Measurements from ENCODE around the gene NME4.
"Not testable (repeated sequence)": the region's sequence is repeated elsewhere in the genome, so short reads cannot be mapped to it uniquely, and the experiment has no call there.

NME4 gene

DNA sequence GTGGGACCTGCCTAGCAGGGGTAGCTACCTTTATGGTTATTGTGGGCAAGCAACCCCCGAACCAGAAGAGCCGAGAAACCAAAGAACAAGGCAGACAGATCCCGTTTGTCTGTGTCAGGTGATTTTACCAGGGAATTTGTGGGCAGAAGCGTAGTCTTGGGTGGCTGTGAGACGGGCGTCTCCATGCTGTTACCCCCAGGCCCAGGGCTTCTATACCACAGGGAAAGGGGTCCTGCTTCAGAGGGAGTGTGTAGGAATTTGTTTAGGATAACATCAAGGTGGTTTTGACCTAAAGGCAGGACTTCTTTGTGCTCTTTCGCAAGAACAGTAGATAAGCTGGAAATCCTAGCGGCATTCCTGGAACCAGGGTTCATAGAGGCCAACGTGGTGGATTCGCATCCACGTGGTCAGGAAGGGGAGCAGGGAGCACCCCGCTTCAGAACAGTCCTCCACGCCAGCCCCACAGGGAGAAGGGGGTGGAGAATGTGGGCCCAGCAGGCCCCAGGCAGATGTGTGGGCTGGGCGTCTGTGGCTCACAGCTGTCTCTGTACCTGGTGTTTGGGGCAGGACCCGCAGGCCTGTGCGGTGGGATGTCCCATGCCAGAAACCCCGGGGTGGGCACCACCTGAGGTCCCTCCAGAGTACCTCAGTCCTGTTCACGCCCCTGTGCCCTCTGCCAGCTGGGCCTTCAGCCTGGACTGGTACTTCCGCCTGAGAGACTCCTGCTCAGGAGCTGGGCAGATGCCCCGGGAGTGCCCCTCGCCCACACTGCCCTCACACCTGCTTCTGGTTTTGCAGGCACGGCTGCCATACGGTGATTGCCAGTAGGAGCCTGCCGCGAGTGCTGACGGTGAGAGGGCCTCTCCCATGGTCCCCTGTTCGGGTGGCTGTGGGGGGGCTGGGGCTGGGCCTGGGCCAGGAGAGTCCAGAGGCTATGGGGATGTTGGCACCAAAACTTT is 8.8 kb downstream of the NME4 start:
- H3K27me3 ChIP-seq (ENCODE audit: low read depth): no peaks in the 10 kb centered on the region
- peaks cover 5% of the 10 kb centered on the region for H3K36me3 ChIP-seq (replicated peaks)
- H3K9me3 ChIP-seq: no peaks in the 10 kb centered on the region
- no peak overlapping the region for H3K4me3 ChIP-seq
- 0 out of 2 replicates have a peak, but pooled peaks cover 4% of the 10 kb centered on the region for H3K4me1 ChIP-seq
- in situ Hi-C loops (cut with MboI; ENCODE audit: low sequenced_read_pairs): no loop called here
- DNase-seq (ENCODE audit: low spot score in 2 of 2): no peak

DNA sequence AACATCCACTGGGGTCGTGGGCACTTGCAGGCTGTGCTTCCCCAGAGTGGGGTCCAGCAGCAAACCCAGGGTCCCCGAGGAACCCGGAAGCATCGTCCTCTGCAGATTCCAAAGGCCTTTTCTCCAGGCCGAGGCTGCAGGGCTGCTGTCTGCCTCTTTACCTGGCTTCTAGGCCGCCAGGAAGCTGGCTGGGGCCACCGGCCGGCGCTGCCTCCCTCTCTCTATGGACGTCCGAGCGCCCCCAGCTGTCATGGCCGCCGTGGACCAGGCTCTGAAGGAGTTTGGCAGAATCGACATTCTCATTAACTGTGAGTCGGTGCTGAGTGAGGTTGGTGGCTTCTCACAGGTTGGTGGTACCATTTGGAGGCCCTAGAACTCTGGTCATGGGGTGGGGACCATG is 10.3 kb downstream of the NME4 start:
- Histone ChIP-seq H3K9me3 (no peaks in the 10 kb centered on the region), H3K27me3 (ENCODE audit: low read depth) (no peaks in the 10 kb centered on the region), H3K4me1 (0 out of 2 replicates have a peak, but pooled peaks cover 4% of the 10 kb centered on the region), H3K4me3 (no peak overlapping the region), H3K36me3 (replicated peaks) (peaks cover 5% of the 10 kb centered on the region)
- in situ Hi-C loops (cut with MboI; ENCODE audit: low sequenced_read_pairs): no loop called here
- no peak for DNase-seq (ENCODE audit: low spot score in 2 of 2)

- DNase-seq (ENCODE audit: low spot score in 2 of 2): no peak
- H3K4me3 ChIP-seq: no peak overlapping the region
- H3K4me1 ChIP-seq: no peaks in the 10 kb centered on the region
- H3K27me3 ChIP-seq (ENCODE audit: low read depth): no peaks in the 10 kb centered on the region
- in situ Hi-C loops (cut with MboI; ENCODE audit: low sequenced_read_pairs): no loop called here
- H3K9me3 ChIP-seq: no peaks in the 10 kb centered on the region
- H3K36me3 ChIP-seq (replicated peaks): peaks cover 5% of the 10 kb centered on the region
Observed at GRCh38 chr16:410516-411178, 13.6 kb downstream of the NME4 start.

- DNase-seq (ENCODE audit: low spot score in 2 of 2): no peak
- H3K4me3 ChIP-seq: no peak overlapping the region
- peaks cover 5% of the 10 kb centered on the region for H3K36me3 ChIP-seq (replicated peaks)
- no peaks in the 10 kb centered on the region for H3K27me3 ChIP-seq (ENCODE audit: low read depth)
- in situ Hi-C loops (cut with MboI; ENCODE audit: low sequenced_read_pairs): no loop called here
- H3K4me1 ChIP-seq: no peaks in the 10 kb centered on the region
- no peaks in the 10 kb centered on the region for H3K9me3 ChIP-seq
Observed at GRCh38 chr16:411576-412265, 14.7 kb downstream of the NME4 start.

- in situ Hi-C loops (cut with MboI; ENCODE audit: low sequenced_read_pairs): no loop called here
- no peak overlapping the region for H3K4me3 ChIP-seq
- no peak for DNase-seq (ENCODE audit: low spot score in 2 of 2)
- peaks cover 5% of the 10 kb centered on the region for H3K36me3 ChIP-seq (replicated peaks)
- no peaks in the 10 kb centered on the region for H3K27me3 ChIP-seq (ENCODE audit: low read depth)
- H3K4me1 ChIP-seq: no peaks in the 10 kb centered on the region
- H3K9me3 ChIP-seq: no peaks in the 10 kb centered on the region
Observed at GRCh38 chr16:414395-415169, 17.6 kb downstream of the NME4 start.

DNA sequence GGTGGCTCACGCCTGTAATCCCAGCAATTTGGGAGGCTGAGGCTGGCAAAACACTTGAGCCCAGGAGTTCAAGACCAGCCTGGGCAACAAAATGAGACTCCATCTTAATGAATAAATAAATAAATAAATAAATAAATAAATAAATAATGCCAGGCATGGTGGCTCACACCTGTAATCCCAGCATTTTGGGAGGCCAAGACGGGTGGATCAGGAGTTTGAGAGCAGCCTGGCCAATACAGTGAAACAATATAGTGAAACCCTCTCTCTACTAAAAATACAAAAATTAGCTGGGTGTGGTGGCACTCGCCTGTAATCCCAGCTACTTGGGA is 18.1 kb downstream of the NME4 start:
- H3K9me3 ChIP-seq; in situ Hi-C loops (cut with MboI; ENCODE audit: low sequenced_read_pairs); H3K4me3 ChIP-seq; H3K4me1 ChIP-seq; DNase-seq (ENCODE audit: low spot score in 2 of 2); H3K27me3 ChIP-seq (ENCODE audit: low read depth); H3K36me3 ChIP-seq (replicated peaks): not testable (repeated sequence)

DNA sequence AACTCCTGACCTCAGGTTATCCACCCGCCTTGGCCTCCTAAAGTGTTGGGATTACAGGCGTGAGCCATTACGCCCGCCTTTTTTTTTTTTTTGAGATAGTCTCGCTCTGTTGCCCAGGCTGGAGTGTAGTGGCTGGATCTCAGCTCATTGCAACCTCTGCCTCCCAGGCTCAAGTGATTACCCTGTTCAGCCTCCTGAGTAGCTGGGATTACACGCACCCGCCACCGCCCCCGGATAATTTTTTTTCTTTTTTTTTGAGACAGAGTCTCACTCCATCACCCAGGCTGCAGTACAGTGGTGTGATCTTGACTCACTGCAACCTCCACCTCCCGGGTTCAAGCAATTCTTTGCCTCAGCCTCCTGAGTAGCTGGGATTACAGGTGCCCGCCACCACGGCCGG is 25.2 kb downstream of the NME4 start:
- H3K36me3 ChIP-seq (replicated peaks); H3K27me3 ChIP-seq (ENCODE audit: low read depth); DNase-seq (ENCODE audit: low spot score in 2 of 2); H3K4me3 ChIP-seq; in situ Hi-C loops (cut with MboI; ENCODE audit: low sequenced_read_pairs); H3K9me3 ChIP-seq; H3K4me1 ChIP-seq: not testable (repeated sequence)

DNA sequence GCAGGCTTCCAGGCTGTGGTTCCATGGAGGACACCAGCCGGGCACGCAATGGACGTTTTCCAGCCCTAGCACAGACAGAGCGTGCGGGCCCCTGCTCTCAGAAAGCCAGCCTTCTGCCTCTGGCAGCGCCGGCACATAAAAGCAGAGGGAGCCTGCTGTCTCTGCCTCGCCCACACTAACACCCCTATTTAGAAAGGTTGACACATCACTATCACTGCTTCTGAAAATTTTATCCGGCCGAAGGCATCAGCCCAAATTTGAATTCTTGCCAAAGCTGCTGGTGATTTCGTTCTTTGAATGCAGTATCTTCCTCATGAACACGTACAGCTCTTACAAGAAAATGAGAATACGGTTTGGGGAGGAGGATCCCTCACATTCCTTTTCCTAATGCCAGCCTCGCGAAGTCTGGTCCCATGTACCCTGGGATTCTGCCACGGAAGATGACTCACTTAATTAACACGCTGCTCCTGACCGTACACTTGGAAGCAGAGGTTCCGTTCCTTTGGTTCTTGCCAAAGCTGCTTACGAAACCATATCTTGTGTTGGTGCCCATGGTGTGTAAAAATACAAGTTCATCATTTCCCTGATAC is 27.1 kb downstream of the NME4 start:
- in situ Hi-C loops (cut with MboI; ENCODE audit: low sequenced_read_pairs): no loop called here
- H3K27me3 ChIP-seq (ENCODE audit: low read depth): no peaks in the 10 kb centered on the region
- H3K9me3 ChIP-seq: no peaks in the 10 kb centered on the region
- no peak overlapping the region for H3K4me3 ChIP-seq
- no peak for DNase-seq (ENCODE audit: low spot score in 2 of 2)
- H3K4me1 ChIP-seq: peaks cover 22% of the 10 kb centered on the region
- 0 out of 2 replicates have a peak, but pooled peaks cover 4% of the 10 kb centered on the region for H3K36me3 ChIP-seq (replicated peaks)

DNA sequence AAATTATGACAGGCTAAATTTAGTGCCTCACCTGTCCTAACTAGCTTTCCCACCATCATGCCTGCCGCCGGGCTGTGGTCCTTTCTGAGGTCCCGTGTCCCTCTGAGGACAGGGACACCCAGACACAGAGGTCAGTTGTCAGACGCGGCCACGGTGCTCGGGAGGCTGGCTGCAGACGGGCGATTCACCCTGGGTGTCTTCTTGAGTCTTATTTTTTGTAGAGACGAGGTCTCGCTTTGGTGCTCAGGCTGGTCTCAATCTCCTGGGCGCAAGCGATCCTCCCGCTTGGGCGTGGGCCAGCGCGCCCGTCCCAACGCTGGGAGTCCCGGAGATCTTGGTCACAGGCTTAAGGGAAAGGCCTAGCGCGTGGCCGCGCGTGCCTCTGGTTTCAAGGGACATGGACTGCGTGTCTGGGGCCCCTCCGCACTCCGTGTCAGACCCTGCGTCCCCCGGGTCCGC is 27.7 kb downstream of the NME4 start:
- H3K4me3 ChIP-seq: peak overlapping the region; percentile 53
- H3K27me3 ChIP-seq (ENCODE audit: low read depth): no peaks in the 10 kb centered on the region
- peak in 1 of 2 experiments; percentile 40 for DNase-seq (ENCODE audit: low spot score in 2 of 2)
- in situ Hi-C loops (cut with MboI; ENCODE audit: low sequenced_read_pairs): no loop called here
- 0 out of 2 replicates have a peak, but pooled peaks cover 4% of the 10 kb centered on the region for H3K36me3 ChIP-seq (replicated peaks)
- H3K9me3 ChIP-seq: no peaks in the 10 kb centered on the region
- peaks cover 23% of the 10 kb centered on the region for H3K4me1 ChIP-seq

GRCh38 chr16:425082-425718 is 28.2 kb downstream of the NME4 start, which contains the start of gene RAB11FIP3:
RAB11FIP3 (plus strand) TSS chr16:425649; CDS start chr16:426007, 358 bp downstream.
- H3K4me1 ChIP-seq: peaks cover 29% of the 10 kb centered on the region

GRCh38 chr16:425740-426114 is 28.7 kb downstream of the NME4 start:
- no peaks in the 10 kb centered on the region for H3K27me3 ChIP-seq (ENCODE audit: low read depth)
- peaks cover 32% of the 10 kb centered on the region for H3K4me1 ChIP-seq
- in situ Hi-C loops (cut with MboI; ENCODE audit: low sequenced_read_pairs): no loop called here
- DNase-seq (ENCODE audit: low spot score in 2 of 2): no peak
- H3K9me3 ChIP-seq: no peaks in the 10 kb centered on the region
- H3K36me3 ChIP-seq (replicated peaks): 0 out of 2 replicates have a peak, but pooled peaks cover 4% of the 10 kb centered on the region
- peak overlapping the region; percentile 53 for H3K4me3 ChIP-seq

More at GRCh38 chr16:425082-425718, 28.2 kb downstream of the NME4 start, which contains the start of gene RAB11FIP3:
- Histone ChIP-seq H3K9me3 (no peaks in the 10 kb centered on the region), H3K36me3 (replicated peaks) (0 out of 2 replicates have a peak, but pooled peaks cover 4% of the 10 kb centered on the region), H3K27me3 (ENCODE audit: low read depth) (no peaks in the 10 kb centered on the region), H3K4me3 (peak within 1 kb of the TSS; percentile 54)
- DNase-seq (ENCODE audit: low spot score in 2 of 2): peak; percentile 87 to 89
- in situ Hi-C loops (cut with MboI; ENCODE audit: low sequenced_read_pairs): no loop called here

- no peaks in the 10 kb centered on the region for H3K9me3 ChIP-seq
- H3K4me1 ChIP-seq: peaks cover 32% of the 10 kb centered on the region
- DNase-seq (ENCODE audit: low spot score in 2 of 2): peak in 1 of 2 experiments; percentile 31
- H3K36me3 ChIP-seq (replicated peaks): 0 out of 2 replicates have a peak, but pooled peaks cover 4% of the 10 kb centered on the region
- no peaks in the 10 kb centered on the region for H3K27me3 ChIP-seq (ENCODE audit: low read depth)
- in situ Hi-C loops (cut with MboI; ENCODE audit: low sequenced_read_pairs): no loop called here
- H3K4me3 ChIP-seq: peak overlapping the region; percentile 54
Observed at GRCh38 chr16:426115-426905, 29.3 kb downstream of the NME4 start.

Data from HAP-1 (cell line).